Suprapubic skin (tissue), 3 donors: ENCODE data around the gene EPB41L1.

Source experiments
- POLR2A ChIP-seq, 2 donors: fragments of 450-650 bp; IDR thresholded peaks; one replicate each; pipeline ENCODE4 v1.6.1; 2017; ENCODE audit warnings: antibody characterized with exemption in 2 of 2, mild to moderate bottlenecking in 2 of 2, moderate library complexity in 2 of 2
- TF ChIP-seq, protein P1 (sequence below), 2 donors: fragments of 200-600 bp in 1 of 2; fragments of 450-650 bp in 1 of 2; sonication (generic) in 1 of 2; IDR thresholded peaks; one replicate each; pipeline ENCODE4 v1.5.1; 2016 to 2019; ENCODE audit warnings: antibody characterized with exemption in 2 of 2, mild to moderate bottlenecking in 1 of 2, moderate library complexity in 1 of 2

DNA sequence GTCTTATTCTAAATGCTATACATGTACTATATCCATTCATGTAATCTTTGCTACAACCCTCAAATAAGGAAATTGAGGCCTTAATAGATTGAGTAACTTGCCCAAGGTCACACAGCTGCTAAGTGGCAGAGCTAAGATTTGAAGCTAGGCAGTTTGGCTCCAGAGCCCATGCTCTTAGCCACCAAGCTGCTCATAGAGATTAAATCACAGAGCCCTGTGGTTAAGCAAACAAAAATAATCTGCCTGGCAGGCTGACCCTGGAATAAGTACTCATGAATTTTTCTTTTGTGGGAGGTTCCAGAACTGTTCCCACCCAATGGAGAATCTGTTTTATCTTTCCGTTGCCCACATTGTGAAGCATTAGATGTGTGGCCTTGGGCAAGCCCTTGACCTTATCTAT is 89.2 kb downstream of the EPB41L1 start:
- TF ChIP-seq, protein P1, sequence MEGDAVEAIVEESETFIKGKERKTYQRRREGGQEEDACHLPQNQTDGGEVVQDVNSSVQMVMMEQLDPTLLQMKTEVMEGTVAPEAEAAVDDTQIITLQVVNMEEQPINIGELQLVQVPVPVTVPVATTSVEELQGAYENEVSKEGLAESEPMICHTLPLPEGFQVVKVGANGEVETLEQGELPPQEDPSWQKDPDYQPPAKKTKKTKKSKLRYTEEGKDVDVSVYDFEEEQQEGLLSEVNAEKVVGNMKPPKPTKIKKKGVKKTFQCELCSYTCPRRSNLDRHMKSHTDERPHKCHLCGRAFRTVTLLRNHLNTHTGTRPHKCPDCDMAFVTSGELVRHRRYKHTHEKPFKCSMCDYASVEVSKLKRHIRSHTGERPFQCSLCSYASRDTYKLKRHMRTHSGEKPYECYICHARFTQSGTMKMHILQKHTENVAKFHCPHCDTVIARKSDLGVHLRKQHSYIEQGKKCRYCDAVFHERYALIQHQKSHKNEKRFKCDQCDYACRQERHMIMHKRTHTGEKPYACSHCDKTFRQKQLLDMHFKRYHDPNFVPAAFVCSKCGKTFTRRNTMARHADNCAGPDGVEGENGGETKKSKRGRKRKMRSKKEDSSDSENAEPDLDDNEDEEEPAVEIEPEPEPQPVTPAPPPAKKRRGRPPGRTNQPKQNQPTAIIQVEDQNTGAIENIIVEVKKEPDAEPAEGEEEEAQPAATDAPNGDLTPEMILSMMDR (IDR thresholded peaks at IDR 0.05) = no peak
- no peak for TF ChIP-seq POLR2A (IDR thresholded peaks at IDR 0.05)
